Smooth muscle cell of the umbilical artery (primary cell): ENCODE results near the gene NR4A1. TPM values are rescaled to one million over a fixed set of nuclear protein-coding genes. Genes with fewer than 3 reads are reported as not detected.

Experiments used
- total RNA-seq: library from RNA; depleted of rRNA; stranded (reverse); fragments of >200 nt; gene quantifications from 2 replicates; pipeline ENCODE4 v1.2.3, GENCODE V29; 2014

NR4A1 gene
- 0.89 and 1.5 TPM in 2 replicates for total RNA-seq

DNA sequence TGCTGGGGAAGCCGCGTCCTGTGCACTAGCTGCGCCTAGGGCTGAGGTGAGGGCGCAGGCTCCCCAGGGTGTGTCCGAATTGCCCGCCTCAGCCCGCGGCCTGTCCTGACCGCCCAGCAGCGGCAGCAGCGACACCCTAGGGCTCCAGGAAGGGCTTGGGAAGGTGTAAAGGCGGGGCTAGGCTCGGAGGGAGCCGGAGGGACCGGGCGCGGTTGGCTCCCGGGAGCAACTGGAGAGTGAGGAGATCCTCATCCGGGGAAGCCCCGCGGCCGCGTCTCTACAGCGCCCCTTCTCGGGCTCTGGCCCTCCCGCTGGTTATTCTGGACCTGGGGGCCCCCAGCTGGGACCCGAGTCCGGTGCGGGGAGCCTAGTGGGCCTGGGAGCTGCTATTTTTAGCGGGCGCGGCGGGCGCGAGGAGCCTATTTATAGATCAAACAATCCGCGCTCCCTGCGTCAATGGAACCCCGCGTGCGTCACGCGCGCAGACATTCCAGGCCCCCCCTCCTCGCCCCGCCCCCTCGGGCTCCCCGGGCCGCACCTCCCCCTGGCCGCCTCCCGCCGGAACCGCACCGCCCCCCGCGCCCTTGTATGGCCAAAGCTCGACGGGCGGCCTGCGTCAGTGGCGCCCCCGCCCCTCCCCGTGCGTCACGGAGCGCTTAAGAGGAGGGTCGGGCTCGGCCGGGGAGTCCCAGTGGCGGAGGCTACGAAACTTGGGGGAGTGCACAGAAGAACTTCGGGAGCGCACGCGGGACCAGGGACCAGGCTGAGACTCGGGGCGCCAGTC is at the start of gene NR4A1:
Gene NR4A1, plus strand, starts transcription at position 685 of the 784 bp plus-strand sequence. CDS start 2,887 bp downstream, outside the sequence.

GRCh38 chr12:52006726-52007157 is 44.5 kb upstream of the NR4A1 start, which contains the start of gene TAMALIN:
Gene TAMALIN, plus strand, starts transcription at chr12:52006946. Its CDS starts 74 bp downstream, at chr12:52007020.

GRCh38 chr12:52069327-52070184 is 18.3 kb downstream of the NR4A1 start, which contains the start of gene ATG101:
Gene ATG101, plus strand, starts transcription at chr12:52069978. Its CDS starts 3,673 bp downstream, at chr12:52073651.

DNA sequence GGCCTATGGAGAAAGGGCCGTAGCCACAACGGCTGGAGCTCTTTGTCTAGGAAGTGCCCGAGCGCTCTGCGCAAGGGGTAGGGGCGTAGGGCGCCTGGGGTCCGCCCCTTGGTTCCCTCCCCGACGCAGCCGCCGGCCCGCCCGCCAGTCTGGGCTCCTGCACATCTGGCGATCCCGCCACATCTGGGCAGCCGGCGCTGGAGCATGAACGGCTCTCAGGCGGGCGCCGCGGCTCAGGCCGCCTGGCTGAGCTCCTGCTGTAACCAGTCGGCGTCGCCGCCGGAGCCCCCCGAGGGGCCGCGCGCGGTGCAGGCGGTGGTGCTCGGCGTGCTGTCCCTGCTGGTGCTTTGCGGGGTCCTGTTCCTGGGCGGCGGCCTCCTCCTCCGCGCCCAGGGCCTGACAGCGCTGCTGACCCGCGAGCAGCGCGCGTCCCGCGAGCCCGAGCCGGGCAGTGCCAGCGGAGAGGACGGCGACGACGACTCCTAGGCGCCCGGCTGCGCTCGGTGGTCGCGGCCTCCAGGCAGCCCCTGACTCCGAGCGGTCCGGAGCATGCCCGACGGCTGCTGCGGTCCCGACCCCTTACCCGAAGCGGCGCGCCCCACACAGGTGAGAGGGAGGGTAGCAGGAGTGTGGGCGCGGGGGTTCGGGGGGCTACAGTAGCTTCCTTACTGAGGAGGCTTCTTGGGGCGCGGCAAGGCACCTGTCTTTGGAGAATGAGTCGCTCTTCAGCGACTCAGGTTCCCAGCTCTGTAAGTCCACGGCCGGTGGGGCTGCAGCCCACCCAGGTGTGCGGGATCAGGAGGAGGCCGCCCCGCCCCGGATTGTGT is 28.5 kb downstream of the NR4A1 start, which contains the start of gene SMIM41:
Gene SMIM41, plus strand, starts transcription at position 129 of the 827 bp plus-strand sequence. Its CDS starts 76 bp downstream, at position 205.

Other genes starting within 250 kb of the NR4A1 start
- under 0.01 and 0.09 TPM in 2 replicates for gene FIGNL2, start 202.7 kb upstream of the NR4A1 start, total RNA-seq
- not detected in 2 replicates for gene ANKRD33, start 163.3 kb upstream of the NR4A1 start, total RNA-seq
- 3.9 and 4.4 TPM in 2 replicates for gene ACVRL1, start 143.9 kb upstream of the NR4A1 start, total RNA-seq
- 8.0 and 11.1 TPM in 2 replicates for gene ACVR1B, start 99.7 kb upstream of the NR4A1 start, total RNA-seq
- 0.28 and 1.5 TPM in 2 replicates for gene TAMALIN, start 44.5 kb upstream of the NR4A1 start, total RNA-seq
- 69.7 and 90.9 TPM in 2 replicates for gene ATG101, start 18.5 kb downstream of the NR4A1 start, total RNA-seq
- gene SMIM41, start 28.3 kb downstream of the NR4A1 start, total RNA-seq: 0.23 TPM in 1 of 2 replicates, not detected in the other
- gene KRT80, start 140.6 kb downstream of the NR4A1 start, total RNA-seq: 0.30 and 0.83 TPM in 2 replicates
- gene KRT7, start 181.8 kb downstream of the NR4A1 start, total RNA-seq: 1.8 and 2.1 TPM in 2 replicates
- gene KRT86, start 223.2 kb downstream of the NR4A1 start, total RNA-seq: 0.09 TPM in 1 of 2 replicates, not detected in the other
- not detected in 2 replicates for gene KRT81, start 240.1 kb downstream of the NR4A1 start, total RNA-seq